HEK293 (cell line): ENCODE measurements around the gene SPIB.
A peak's percentile ranks its signal among the peaks of the same experiment; 100 is the strongest.

ENCODE experiments used
- BCL6B ChIP-seq: fragments of 450-650 bp; formaldehyde crosslinking; IDR thresholded peaks from 2 replicates; pipeline ENCODE4 v1.5.1; 2017; ENCODE audit warnings: missing biosample characterization, missing genetic modification characterization
- GLIS1 ChIP-seq: fragments of 450-650 bp; formaldehyde crosslinking; IDR thresholded peaks from 2 replicates; pipeline ENCODE4 v1.5.1; 2016; ENCODE audit warnings: missing biosample characterization, missing genetic modification characterization
- HOXD13 ChIP-seq: sonication (generic); formaldehyde crosslinking; IDR thresholded peaks from 2 replicates; pipeline ENCODE4 v1.8.0; 2022; ENCODE audit warnings: missing genetic modification reagents, borderline replicate concordance
- OSR2 ChIP-seq: fragments of 450-650 bp; formaldehyde crosslinking; IDR thresholded peaks from 2 replicates; pipeline ENCODE4 v1.5.1; 2016; ENCODE audit warnings: missing biosample characterization, missing genetic modification characterization
- PRDM6 ChIP-seq: fragments of 450-650 bp; formaldehyde crosslinking; IDR thresholded peaks from 2 replicates; pipeline ENCODE4 v1.5.1; 2017; ENCODE audit warnings: missing biosample characterization, missing genetic modification characterization
- SCRT1 ChIP-seq: fragments of 450-650 bp; formaldehyde crosslinking; IDR thresholded peaks from 2 replicates; pipeline ENCODE4 v1.5.1; 2016; ENCODE audit warnings: missing biosample characterization, missing genetic modification characterization, borderline replicate concordance
- TRIM28 ChIP-seq: IDR thresholded peaks from 2 replicates; pipeline ENCODE4 v1.6.1; 2011; ENCODE audit warnings: low read length, control low read depth, borderline replicate concordance
- YY2 ChIP-seq: fragments of 450-650 bp; formaldehyde crosslinking; IDR thresholded peaks from 2 replicates; pipeline ENCODE4 v1.5.1; 2016; ENCODE audit warnings: missing biosample characterization, missing genetic modification characterization
- ZBTB17 ChIP-seq: fragments of 450-650 bp; formaldehyde crosslinking; IDR thresholded peaks from 2 replicates; pipeline ENCODE4 v1.5.1; 2016; ENCODE audit warnings: missing biosample characterization, missing genetic modification characterization
- ZBTB20 ChIP-seq: fragments of 450-650 bp; formaldehyde crosslinking; IDR thresholded peaks from 2 replicates; pipeline ENCODE4 v1.5.1; 2016; ENCODE audit warnings: missing biosample characterization, missing genetic modification characterization
- ZBTB7A ChIP-seq: fragments of 450-650 bp; formaldehyde crosslinking; IDR thresholded peaks from 2 replicates; pipeline ENCODE4 v1.5.1; 2016; ENCODE audit warnings: low read depth, missing biosample characterization, missing genetic modification characterization
- ZBTB8A ChIP-seq: fragments of 450-650 bp; formaldehyde crosslinking; IDR thresholded peaks from 2 replicates; pipeline ENCODE4 v1.5.1; 2016; ENCODE audit warnings: missing biosample characterization, missing genetic modification characterization
- ZFHX2 ChIP-seq: fragments of 450-650 bp; formaldehyde crosslinking; conservative IDR thresholded peaks from 2 replicates; pipeline ENCODE4 v1.5.1; 2016; ENCODE audit warnings: missing biosample characterization, missing genetic modification characterization
- ZFP3 ChIP-seq: fragments of 450-650 bp; formaldehyde crosslinking; IDR thresholded peaks from 2 replicates; pipeline ENCODE4 v1.5.1; 2016; ENCODE audit warnings: low read depth, missing biosample characterization, missing genetic modification characterization
- ZNF114 ChIP-seq: fragments of 450-650 bp; formaldehyde crosslinking; IDR thresholded peaks from 2 replicates; pipeline ENCODE4 v1.5.0; 2017; ENCODE audit warnings: missing biosample characterization, missing genetic modification characterization
- ZNF132 ChIP-seq: fragments of 450-650 bp; formaldehyde crosslinking; IDR thresholded peaks from 2 replicates; pipeline ENCODE4 v1.5.1; 2017; ENCODE audit warnings: missing biosample characterization, missing genetic modification characterization, borderline replicate concordance
- ZNF2 ChIP-seq: fragments of 450-650 bp; formaldehyde crosslinking; IDR thresholded peaks from 2 replicates; pipeline ENCODE4 v1.5.1; 2016; ENCODE audit warnings: missing biosample characterization, missing genetic modification characterization
- ZNF223 ChIP-seq: fragments of 450-650 bp; formaldehyde crosslinking; IDR thresholded peaks from 2 replicates; pipeline ENCODE4 v1.5.1; 2016; ENCODE audit warnings: missing biosample characterization, missing genetic modification characterization
- ZNF354C ChIP-seq: fragments of 450-650 bp; formaldehyde crosslinking; IDR thresholded peaks from 2 replicates; pipeline ENCODE4 v1.5.1; 2016; ENCODE audit warnings: missing biosample characterization, missing genetic modification characterization, low read depth, borderline replicate concordance
- ZNF416 ChIP-seq: fragments of 450-650 bp; formaldehyde crosslinking; IDR thresholded peaks from 2 replicates; pipeline ENCODE4 v1.5.1; 2016; ENCODE audit warnings: missing biosample characterization, missing genetic modification characterization
- ZNF548 ChIP-seq: fragments of 450-650 bp; formaldehyde crosslinking; IDR thresholded peaks from 2 replicates; pipeline ENCODE4 v1.5.1; 2016; ENCODE audit warnings: missing biosample characterization, missing genetic modification characterization
- ZNF629 ChIP-seq: fragments of 450-650 bp; formaldehyde crosslinking; IDR thresholded peaks from 2 replicates; pipeline ENCODE4 v1.5.1; 2017; ENCODE audit warnings: missing biosample characterization, missing genetic modification characterization
- TF ChIP-seq, protein P1 (sequence below): fragments of 450-650 bp; formaldehyde crosslinking; conservative IDR thresholded peaks from 2 replicates; pipeline ENCODE4 v1.5.1; 2016; ENCODE audit warnings: low read depth, missing biosample characterization, missing genetic modification characterization
- TF ChIP-seq, protein P2 (sequence below): fragments of 450-650 bp; formaldehyde crosslinking; IDR thresholded peaks from 2 replicates; pipeline ENCODE4 v1.5.1; 2016; ENCODE audit warnings: missing biosample characterization, missing genetic modification characterization
- TF ChIP-seq, protein P3 (sequence below): fragments of 450-650 bp; formaldehyde crosslinking; IDR thresholded peaks from 2 replicates; pipeline ENCODE4 v1.5.1; 2016; ENCODE audit warnings: missing biosample characterization, missing genetic modification characterization, borderline replicate concordance
- TF ChIP-seq, protein P4 (sequence below): fragments of 450-650 bp; formaldehyde crosslinking; IDR thresholded peaks from 2 replicates; pipeline ENCODE4 v1.5.1; 2016; ENCODE audit warnings: missing biosample characterization, missing genetic modification characterization

The SPIB gene

DNA sequence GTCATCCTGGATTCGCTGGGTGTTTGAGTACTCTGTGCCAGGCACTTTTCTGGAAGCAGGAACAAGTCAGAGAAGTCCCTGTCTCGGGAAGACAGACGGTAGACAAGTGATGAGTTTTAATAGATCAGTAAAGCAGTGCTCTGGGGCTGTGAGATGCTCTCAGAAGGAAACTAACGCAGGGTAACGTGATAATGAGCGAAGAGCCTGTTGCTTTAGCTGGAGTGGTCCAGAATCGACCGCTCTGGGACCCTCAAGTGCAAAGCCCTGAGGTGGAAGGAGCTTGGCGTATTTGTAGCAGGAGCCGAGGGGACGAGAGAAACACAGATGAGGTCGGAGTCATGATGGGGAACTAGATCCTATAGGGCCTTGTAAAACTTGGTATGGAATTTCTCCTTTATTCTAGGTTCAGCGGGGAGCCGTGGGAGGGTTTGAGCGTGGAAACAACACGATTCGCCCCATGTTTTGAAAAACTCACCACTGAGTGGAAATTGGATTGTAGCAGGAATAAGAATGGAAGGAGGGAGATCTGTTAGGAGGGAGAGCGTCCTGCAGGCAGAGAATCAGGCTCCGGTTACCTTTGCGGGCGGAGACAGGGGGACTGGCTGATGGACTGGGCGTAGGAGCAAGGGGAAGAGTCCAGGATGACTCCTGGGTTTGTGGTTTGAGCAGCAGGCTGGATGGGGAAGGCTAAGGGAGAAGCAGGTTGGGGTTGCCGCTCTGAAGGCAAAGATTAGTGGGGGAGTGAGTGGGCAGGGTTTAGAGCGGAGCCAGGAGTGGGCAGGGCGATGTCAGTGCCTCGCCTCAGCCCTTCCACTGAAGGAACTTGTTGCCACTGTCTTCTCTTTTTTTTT lies 33.8 kb upstream of the SPIB start (continued):
- TF ChIP-seq BCL6B (tag by site-specific recombination): no peak
- TF ChIP-seq ZNF223 (tag by site-specific recombination): no peak
- no peak for TF ChIP-seq ZNF114 (tag by site-specific recombination)
- TF ChIP-seq, protein P1, sequence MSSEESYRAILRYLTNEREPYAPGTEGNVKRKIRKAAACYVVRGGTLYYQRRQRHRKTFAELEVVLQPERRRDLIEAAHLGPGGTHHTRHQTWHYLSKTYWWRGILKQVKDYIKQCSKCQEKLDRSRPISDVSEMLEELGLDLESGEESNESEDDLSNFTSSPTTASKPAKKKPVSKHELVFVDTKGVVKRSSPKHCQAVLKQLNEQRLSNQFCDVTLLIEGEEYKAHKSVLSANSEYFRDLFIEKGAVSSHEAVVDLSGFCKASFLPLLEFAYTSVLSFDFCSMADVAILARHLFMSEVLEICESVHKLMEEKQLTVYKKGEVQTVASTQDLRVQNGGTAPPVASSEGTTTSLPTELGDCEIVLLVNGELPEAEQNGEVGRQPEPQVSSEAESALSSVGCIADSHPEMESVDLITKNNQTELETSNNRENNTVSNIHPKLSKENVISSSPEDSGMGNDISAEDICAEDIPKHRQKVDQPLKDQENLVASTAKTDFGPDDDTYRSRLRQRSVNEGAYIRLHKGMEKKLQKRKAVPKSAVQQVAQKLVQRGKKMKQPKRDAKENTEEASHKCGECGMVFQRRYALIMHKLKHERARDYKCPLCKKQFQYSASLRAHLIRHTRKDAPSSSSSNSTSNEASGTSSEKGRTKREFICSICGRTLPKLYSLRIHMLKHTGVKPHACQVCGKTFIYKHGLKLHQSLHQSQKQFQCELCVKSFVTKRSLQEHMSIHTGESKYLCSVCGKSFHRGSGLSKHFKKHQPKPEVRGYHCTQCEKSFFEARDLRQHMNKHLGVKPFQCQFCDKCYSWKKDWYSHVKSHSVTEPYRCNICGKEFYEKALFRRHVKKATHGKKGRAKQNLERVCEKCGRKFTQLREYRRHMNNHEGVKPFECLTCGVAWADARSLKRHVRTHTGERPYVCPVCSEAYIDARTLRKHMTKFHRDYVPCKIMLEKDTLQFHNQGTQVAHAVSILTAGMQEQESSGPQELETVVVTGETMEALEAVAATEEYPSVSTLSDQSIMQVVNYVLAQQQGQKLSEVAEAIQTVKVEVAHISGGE (tag by site-specific recombination): 0 out of 2 replicates have a peak, but pooled peaks have one; percentile 12
- no peak for TF ChIP-seq ZNF548 (tag by site-specific recombination)
- no peak for TF ChIP-seq GLIS1
- TF ChIP-seq, protein P2, sequence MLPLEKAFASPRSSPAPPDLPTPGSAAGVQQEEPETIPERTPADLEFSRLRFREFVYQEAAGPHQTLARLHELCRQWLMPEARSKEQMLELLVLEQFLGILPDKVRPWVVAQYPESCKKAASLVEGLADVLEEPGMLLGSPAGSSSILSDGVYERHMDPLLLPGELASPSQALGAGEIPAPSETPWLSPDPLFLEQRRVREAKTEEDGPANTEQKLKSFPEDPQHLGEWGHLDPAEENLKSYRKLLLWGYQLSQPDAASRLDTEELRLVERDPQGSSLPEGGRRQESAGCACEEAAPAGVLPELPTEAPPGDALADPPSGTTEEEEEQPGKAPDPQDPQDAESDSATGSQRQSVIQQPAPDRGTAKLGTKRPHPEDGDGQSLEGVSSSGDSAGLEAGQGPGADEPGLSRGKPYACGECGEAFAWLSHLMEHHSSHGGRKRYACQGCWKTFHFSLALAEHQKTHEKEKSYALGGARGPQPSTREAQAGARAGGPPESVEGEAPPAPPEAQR (tag by site-specific recombination): no peak
- no peak for TF ChIP-seq ZNF2
- TF ChIP-seq TRIM28: no peak
- no peak for TF ChIP-seq ZNF629 (tag by site-specific recombination)
- no peak for TF ChIP-seq ZFP3
- no peak for TF ChIP-seq HOXD13 (CRISPR knock-in tag)
- 0 out of 2 replicates have a peak, but pooled peaks have one; percentile 21 for TF ChIP-seq ZBTB20 (tag by site-specific recombination)
- 0 out of 2 replicates have a peak, but pooled peaks have one; percentile 14 for TF ChIP-seq ZNF416 (tag by site-specific recombination)
- no peak for TF ChIP-seq ZBTB7A (tag by site-specific recombination)
- 0 out of 2 replicates have a peak, but pooled peaks have one; percentile 21 for TF ChIP-seq ZBTB8A (tag by site-specific recombination)
- no peak for TF ChIP-seq YY2
- TF ChIP-seq OSR2: no peak
- TF ChIP-seq ZNF354C (tag by site-specific recombination): no peak
- TF ChIP-seq PRDM6 (tag by site-specific recombination): no peak
- TF ChIP-seq, protein P3, sequence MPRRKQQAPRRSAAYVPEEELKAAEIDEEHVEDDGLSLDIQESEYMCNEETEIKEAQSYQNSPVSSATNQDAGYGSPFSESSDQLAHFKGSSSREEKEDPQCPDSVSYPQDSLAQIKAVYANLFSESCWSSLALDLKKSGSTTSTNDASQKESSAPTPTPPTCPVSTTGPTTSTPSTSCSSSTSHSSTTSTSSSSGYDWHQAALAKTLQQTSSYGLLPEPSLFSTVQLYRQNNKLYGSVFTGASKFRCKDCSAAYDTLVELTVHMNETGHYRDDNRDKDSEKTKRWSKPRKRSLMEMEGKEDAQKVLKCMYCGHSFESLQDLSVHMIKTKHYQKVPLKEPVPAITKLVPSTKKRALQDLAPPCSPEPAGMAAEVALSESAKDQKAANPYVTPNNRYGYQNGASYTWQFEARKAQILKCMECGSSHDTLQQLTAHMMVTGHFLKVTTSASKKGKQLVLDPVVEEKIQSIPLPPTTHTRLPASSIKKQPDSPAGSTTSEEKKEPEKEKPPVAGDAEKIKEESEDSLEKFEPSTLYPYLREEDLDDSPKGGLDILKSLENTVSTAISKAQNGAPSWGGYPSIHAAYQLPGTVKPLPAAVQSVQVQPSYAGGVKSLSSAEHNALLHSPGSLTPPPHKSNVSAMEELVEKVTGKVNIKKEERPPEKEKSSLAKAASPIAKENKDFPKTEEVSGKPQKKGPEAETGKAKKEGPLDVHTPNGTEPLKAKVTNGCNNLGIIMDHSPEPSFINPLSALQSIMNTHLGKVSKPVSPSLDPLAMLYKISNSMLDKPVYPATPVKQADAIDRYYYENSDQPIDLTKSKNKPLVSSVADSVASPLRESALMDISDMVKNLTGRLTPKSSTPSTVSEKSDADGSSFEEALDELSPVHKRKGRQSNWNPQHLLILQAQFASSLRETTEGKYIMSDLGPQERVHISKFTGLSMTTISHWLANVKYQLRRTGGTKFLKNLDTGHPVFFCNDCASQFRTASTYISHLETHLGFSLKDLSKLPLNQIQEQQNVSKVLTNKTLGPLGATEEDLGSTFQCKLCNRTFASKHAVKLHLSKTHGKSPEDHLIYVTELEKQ: no peak
- peak; percentile 42; the same call in 1 of the 2 replicates for TF ChIP-seq SCRT1
- 0 out of 2 replicates have a peak, but pooled peaks have one; percentile 47 for TF ChIP-seq ZBTB17 (tag by site-specific recombination)
- TF ChIP-seq ZNF132 (tag by site-specific recombination): no peak
- TF ChIP-seq ZFHX2 (tag by site-specific recombination): peak; percentile 97
- TF ChIP-seq, protein P4, sequence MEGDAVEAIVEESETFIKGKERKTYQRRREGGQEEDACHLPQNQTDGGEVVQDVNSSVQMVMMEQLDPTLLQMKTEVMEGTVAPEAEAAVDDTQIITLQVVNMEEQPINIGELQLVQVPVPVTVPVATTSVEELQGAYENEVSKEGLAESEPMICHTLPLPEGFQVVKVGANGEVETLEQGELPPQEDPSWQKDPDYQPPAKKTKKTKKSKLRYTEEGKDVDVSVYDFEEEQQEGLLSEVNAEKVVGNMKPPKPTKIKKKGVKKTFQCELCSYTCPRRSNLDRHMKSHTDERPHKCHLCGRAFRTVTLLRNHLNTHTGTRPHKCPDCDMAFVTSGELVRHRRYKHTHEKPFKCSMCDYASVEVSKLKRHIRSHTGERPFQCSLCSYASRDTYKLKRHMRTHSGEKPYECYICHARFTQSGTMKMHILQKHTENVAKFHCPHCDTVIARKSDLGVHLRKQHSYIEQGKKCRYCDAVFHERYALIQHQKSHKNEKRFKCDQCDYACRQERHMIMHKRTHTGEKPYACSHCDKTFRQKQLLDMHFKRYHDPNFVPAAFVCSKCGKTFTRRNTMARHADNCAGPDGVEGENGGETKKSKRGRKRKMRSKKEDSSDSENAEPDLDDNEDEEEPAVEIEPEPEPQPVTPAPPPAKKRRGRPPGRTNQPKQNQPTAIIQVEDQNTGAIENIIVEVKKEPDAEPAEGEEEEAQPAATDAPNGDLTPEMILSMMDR: no peak
